HG03045 (cell line): ENCODE results near the gene SAMD11.

Experiments
- ATAC-seq: cut with Tn5 transposase; IDR thresholded peaks from one replicate; pipeline ENCODE4 v1.9.1; 2021; ENCODE audit warnings: mild to moderate bottlenecking, moderate library complexity; ENCODE audit not compliant: unreplicated experiment

The SAMD11 gene

GRCh38 chr1:932173-932510, 8.4 kb downstream of the SAMD11 start:
- ATAC-seq: no peak

GRCh38 chr1:932776-933602, 9.3 kb downstream of the SAMD11 start:
- no peak for ATAC-seq

- no peak for ATAC-seq
Measured at GRCh38 chr1:933603-933940, 9.8 kb downstream of the SAMD11 start.

- no peak for ATAC-seq
Measured at GRCh38 chr1:934991-935750, 11.4 kb downstream of the SAMD11 start.

- ATAC-seq: no peak
Measured at GRCh38 chr1:935751-936231, 12.1 kb downstream of the SAMD11 start.

- no peak for ATAC-seq
Measured at GRCh38 chr1:936348-937264, 12.9 kb downstream of the SAMD11 start.

- ATAC-seq: no peak
Measured at GRCh38 chr1:937521-937920, 13.8 kb downstream of the SAMD11 start.

GRCh38 chr1:938088-938683, 14.5 kb downstream of the SAMD11 start:
- ATAC-seq: no peak

- no peak for ATAC-seq
Measured at GRCh38 chr1:938711-939489, 15.2 kb downstream of the SAMD11 start.

- no peak for ATAC-seq
Measured at GRCh38 chr1:939511-940106, 15.9 kb downstream of the SAMD11 start.

GRCh38 chr1:940107-941014, 16.6 kb downstream of the SAMD11 start:
- no peak for ATAC-seq

GRCh38 chr1:941015-941587, 17.4 kb downstream of the SAMD11 start:
- no peak for ATAC-seq

- ATAC-seq: no peak
Measured at GRCh38 chr1:941588-942383, 18.1 kb downstream of the SAMD11 start.

GRCh38 chr1:942411-942821, 18.7 kb downstream of the SAMD11 start:
- ATAC-seq: no peak

- no peak for ATAC-seq
Measured at GRCh38 chr1:942864-943533, 19.3 kb downstream of the SAMD11 start.

- ATAC-seq: no peak
Measured at GRCh38 chr1:943545-944340, 20.0 kb downstream of the SAMD11 start.
